ENCODE data around the gene CNTNAP2. TPM values are rescaled to one million over a fixed set of nuclear protein-coding genes. Genes with fewer than 3 reads are reported as not detected.

The CNTNAP2 gene
- total and polyA plus RNA-seq, 8 donors, result 0.09 to 1.1 (median 0.38) TPM

DNA sequence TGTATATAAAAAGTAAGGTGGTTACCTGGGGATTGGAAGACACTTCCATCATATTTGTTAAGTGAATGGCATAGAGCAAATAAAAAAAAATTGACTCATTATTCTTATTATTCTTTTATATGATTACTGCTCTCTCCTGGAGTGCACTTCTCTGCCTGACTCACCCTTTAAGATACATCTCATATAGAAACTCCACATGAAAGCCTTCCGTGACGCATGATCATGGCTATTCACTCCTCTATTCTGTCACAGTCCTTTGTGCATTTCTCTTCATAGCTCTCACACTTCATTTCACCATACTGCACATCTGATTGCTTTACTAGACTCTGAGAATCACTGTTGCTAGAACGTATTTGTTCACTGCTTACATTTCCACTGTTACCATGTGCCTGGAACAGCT lies 597.3 kb downstream of the CNTNAP2 start:
- 90 to 95% methylated on average over 3 of the region's 3 CpGs for WGBS, 2 donors
- intact Hi-C loops (cut with DNase I), result no loop called here
- TF ChIP-seq, protein P1, sequence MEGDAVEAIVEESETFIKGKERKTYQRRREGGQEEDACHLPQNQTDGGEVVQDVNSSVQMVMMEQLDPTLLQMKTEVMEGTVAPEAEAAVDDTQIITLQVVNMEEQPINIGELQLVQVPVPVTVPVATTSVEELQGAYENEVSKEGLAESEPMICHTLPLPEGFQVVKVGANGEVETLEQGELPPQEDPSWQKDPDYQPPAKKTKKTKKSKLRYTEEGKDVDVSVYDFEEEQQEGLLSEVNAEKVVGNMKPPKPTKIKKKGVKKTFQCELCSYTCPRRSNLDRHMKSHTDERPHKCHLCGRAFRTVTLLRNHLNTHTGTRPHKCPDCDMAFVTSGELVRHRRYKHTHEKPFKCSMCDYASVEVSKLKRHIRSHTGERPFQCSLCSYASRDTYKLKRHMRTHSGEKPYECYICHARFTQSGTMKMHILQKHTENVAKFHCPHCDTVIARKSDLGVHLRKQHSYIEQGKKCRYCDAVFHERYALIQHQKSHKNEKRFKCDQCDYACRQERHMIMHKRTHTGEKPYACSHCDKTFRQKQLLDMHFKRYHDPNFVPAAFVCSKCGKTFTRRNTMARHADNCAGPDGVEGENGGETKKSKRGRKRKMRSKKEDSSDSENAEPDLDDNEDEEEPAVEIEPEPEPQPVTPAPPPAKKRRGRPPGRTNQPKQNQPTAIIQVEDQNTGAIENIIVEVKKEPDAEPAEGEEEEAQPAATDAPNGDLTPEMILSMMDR (IDR thresholded peaks at IDR 0.05), result no peak
- Histone ChIP-seq H3K9me3 (no peaks in the 10 kb centered on the region), H3K27me3 (no peaks in the 10 kb centered on the region), H3K36me3 (no peaks in the 10 kb centered on the region), H3K4me1 (peaks cover 0 to 5% (median 0%) of the 10 kb centered on the region in 3 donors), H3K4me3 (no peak overlapping the region), H3K27ac (no peak overlapping the region)
- DNase-seq, result no peak
- no peak for ATAC-seq
- no peak for FAIRE-seq

GRCh38 chr7:146720195-146720594 lies 603.6 kb downstream of the CNTNAP2 start:
- FAIRE-seq, result no peak

DNA sequence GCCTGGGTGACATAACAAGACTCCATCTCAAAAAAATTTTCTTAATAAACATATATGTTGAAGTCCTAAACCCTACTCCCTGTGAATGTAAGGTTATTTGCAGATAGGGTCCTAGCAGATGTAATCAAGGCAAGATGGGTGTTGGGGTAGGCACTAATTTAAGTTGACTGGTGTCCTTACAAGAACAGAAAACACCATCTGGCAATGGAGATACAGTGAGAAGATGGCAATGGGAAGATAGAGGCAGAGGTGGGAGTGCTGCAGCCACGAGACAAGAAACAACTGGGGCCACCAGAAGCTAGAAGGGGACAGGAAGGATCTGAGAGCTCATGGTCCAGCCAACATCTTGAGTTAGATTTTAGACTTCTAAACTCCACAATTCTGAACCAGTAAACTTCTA lies 606.4 kb downstream of the CNTNAP2 start:
- H3K27ac ChIP-seq, result no peak overlapping the region
- H3K4me1 ChIP-seq, result no peaks in the 10 kb centered on the region
- H3K27me3 ChIP-seq, result no peaks in the 10 kb centered on the region
- intact Hi-C loops (cut with DNase I), result no loop called here
- TF ChIP-seq, protein P1 (IDR thresholded peaks at IDR 0.05), result no peak
- no peak overlapping the region for H3K4me3 ChIP-seq
- H3K36me3 ChIP-seq, result no peaks in the 10 kb centered on the region
- ATAC-seq, result no peak
- no peak for FAIRE-seq
- no peak for DNase-seq
- H3K9me3 ChIP-seq, result no peaks in the 10 kb centered on the region
- WGBS, 2 donors, result 68 to 79% methylated on average over 1 of the region's 1 CpG

More at GRCh38 chr7:146720195-146720594, 603.6 kb downstream of the CNTNAP2 start:
- Histone ChIP-seq H3K4me3 (no peak overlapping the region), H3K9me3 (no peaks in the 10 kb centered on the region), H3K4me1 (no peaks in the 10 kb centered on the region), H3K27me3 (no peaks in the 10 kb centered on the region), H3K36me3 (no peaks in the 10 kb centered on the region), H3K27ac (no peak overlapping the region)
- intact Hi-C loops (cut with DNase I), result no loop called here
- ATAC-seq, result no peak
- no peak for DNase-seq
- TF ChIP-seq, protein P1 (IDR thresholded peaks at IDR 0.05), result no peak
- WGBS, 2 donors, result 48 to 55% methylated on average over 2 of the region's 2 CpGs

GRCh38 chr7:146725520-146725919 lies 608.9 kb downstream of the CNTNAP2 start:
- FAIRE-seq (no peak), ATAC-seq (no peak), DNase-seq (no peak)
- no peaks in the 10 kb centered on the region for H3K36me3 ChIP-seq
- TF ChIP-seq, protein P1 (IDR thresholded peaks at IDR 0.05), result no peak
- no peak overlapping the region for H3K27ac ChIP-seq
- H3K4me1 ChIP-seq, result no peaks in the 10 kb centered on the region
- 81 to 89% methylated on average over 3 of the region's 3 CpGs for WGBS, 2 donors
- intact Hi-C loops (cut with DNase I), result no loop called here
- no peak overlapping the region for H3K4me3 ChIP-seq
- no peaks in the 10 kb centered on the region for H3K9me3 ChIP-seq
- H3K27me3 ChIP-seq, result no peaks in the 10 kb centered on the region

GRCh38 chr7:146728141-146728540 lies 611.5 kb downstream of the CNTNAP2 start:
- Histone ChIP-seq H3K27ac (no peak overlapping the region), H3K4me3 (no peak overlapping the region), H3K4me1 (no peaks in the 10 kb centered on the region), H3K27me3 (no peaks in the 10 kb centered on the region), H3K36me3 (no peaks in the 10 kb centered on the region), H3K9me3 (no peaks in the 10 kb centered on the region)
- FAIRE-seq, result no peak
- 89 to 91% methylated on average over 5 of the region's 5 CpGs for WGBS, 2 donors
- DNase-seq, result no peak
- TF ChIP-seq, protein P1 (IDR thresholded peaks at IDR 0.05), result no peak
- intact Hi-C loops (cut with DNase I), result no loop called here
- ATAC-seq, result no peak
